Measurements from ENCODE around the gene FAM171A1.

FAM171A1 gene

GRCh38 chr10:15237351-15237750 is 133.7 kb downstream of the FAM171A1 start:
- H3F3A ChIP-seq (ENCODE audit: insufficient read depth, low read length), result no peaks in the 10 kb centered on the region
- no peak overlapping the region for H3K27ac ChIP-seq (ENCODE audit: low read length)
- TF ChIP-seq EZH2phosphoT487 (IDR thresholded peaks at IDR 0.05; ENCODE audit: low read length) (no peak), CTCF (IDR thresholded peaks at IDR 0.05; ENCODE audit: low read length) (no peak), EZH2 (optimal IDR thresholded peaks at IDR 0.05; ENCODE audit: low read depth, low read length) (no peak)
- no peak overlapping the region for H3K9ac ChIP-seq (ENCODE audit: low read length)
- H3K9me3 ChIP-seq (replicated peaks; ENCODE audit: insufficient read depth, low read length), result no peaks in the 10 kb centered on the region
- H3K4me2 ChIP-seq (ENCODE audit: low read depth, low read length), result no peak overlapping the region
- no peaks in the 10 kb centered on the region for H3K9me2 ChIP-seq (replicated peaks; ENCODE audit: insufficient read depth, low read length)
- H3K4me3 ChIP-seq (ENCODE audit: low read length), result no peak overlapping the region
- DNase-seq, result no peak
- H3K36me3 ChIP-seq (replicated peaks; ENCODE audit: insufficient read depth, low read length), result no peaks in the 10 kb centered on the region
- H3K27me3 ChIP-seq (replicated peaks; ENCODE audit: insufficient read depth, low read length), result no peaks in the 10 kb centered on the region
- H4K20me1 ChIP-seq (ENCODE audit: insufficient read depth, low read length), result no peaks in the 10 kb centered on the region
- H2AFZ ChIP-seq (ENCODE audit: low read length), result no peak overlapping the region
- no peaks in the 10 kb centered on the region for H3K79me2 ChIP-seq (ENCODE audit: low read length)
- no peaks in the 10 kb centered on the region for H3K4me1 ChIP-seq (ENCODE audit: low read length)

GRCh38 chr10:15236340-15236739 is 134.7 kb downstream of the FAM171A1 start:
- Histone ChIP-seq H3K9ac (ENCODE audit: low read length) (no peak overlapping the region), H3K27me3 (replicated peaks; ENCODE audit: insufficient read depth, low read length) (no peaks in the 10 kb centered on the region), H2AFZ (ENCODE audit: low read length) (no peak overlapping the region), H3K79me2 (ENCODE audit: low read length) (no peaks in the 10 kb centered on the region), H3K4me2 (ENCODE audit: low read depth, low read length) (no peak overlapping the region), H3K9me2 (replicated peaks; ENCODE audit: insufficient read depth, low read length) (no peaks in the 10 kb centered on the region), H3F3A (ENCODE audit: insufficient read depth, low read length) (no peaks in the 10 kb centered on the region), H3K27ac (ENCODE audit: low read length) (no peak overlapping the region), H3K9me3 (replicated peaks; ENCODE audit: insufficient read depth, low read length) (no peaks in the 10 kb centered on the region), H3K4me1 (ENCODE audit: low read length) (no peaks in the 10 kb centered on the region), H3K36me3 (replicated peaks; ENCODE audit: insufficient read depth, low read length) (no peaks in the 10 kb centered on the region), H3K4me3 (ENCODE audit: low read length) (no peak overlapping the region), H4K20me1 (ENCODE audit: insufficient read depth, low read length) (no peaks in the 10 kb centered on the region)
- no peak for DNase-seq
- TF ChIP-seq EZH2phosphoT487 (IDR thresholded peaks at IDR 0.05; ENCODE audit: low read length) (no peak), EZH2 (optimal IDR thresholded peaks at IDR 0.05; ENCODE audit: low read depth, low read length) (no peak), CTCF (IDR thresholded peaks at IDR 0.05; ENCODE audit: low read length) (no peak)

GRCh38 chr10:15232279-15232678 is 138.8 kb downstream of the FAM171A1 start:
- H4K20me1 ChIP-seq (ENCODE audit: insufficient read depth, low read length), result no peaks in the 10 kb centered on the region
- TF ChIP-seq EZH2phosphoT487 (IDR thresholded peaks at IDR 0.05; ENCODE audit: low read length) (no peak), CTCF (IDR thresholded peaks at IDR 0.05; ENCODE audit: low read length) (no peak), EZH2 (optimal IDR thresholded peaks at IDR 0.05; ENCODE audit: low read depth, low read length) (no peak)
- no peak overlapping the region for H3K4me3 ChIP-seq (ENCODE audit: low read length)
- H3K4me2 ChIP-seq (ENCODE audit: low read depth, low read length), result no peak overlapping the region
- H3K9me2 ChIP-seq (replicated peaks; ENCODE audit: insufficient read depth, low read length), result no peaks in the 10 kb centered on the region
- H3K9ac ChIP-seq (ENCODE audit: low read length), result no peak overlapping the region
- H3K36me3 ChIP-seq (replicated peaks; ENCODE audit: insufficient read depth, low read length), result no peaks in the 10 kb centered on the region
- H3K79me2 ChIP-seq (ENCODE audit: low read length), result peaks cover 7% of the 10 kb centered on the region; the same call in 1 of the 2 replicates
- H3F3A ChIP-seq (ENCODE audit: insufficient read depth, low read length), result no peaks in the 10 kb centered on the region
- no peaks in the 10 kb centered on the region for H3K9me3 ChIP-seq (replicated peaks; ENCODE audit: insufficient read depth, low read length)
- no peaks in the 10 kb centered on the region for H3K4me1 ChIP-seq (ENCODE audit: low read length)
- no peak for DNase-seq
- no peak overlapping the region for H2AFZ ChIP-seq (ENCODE audit: low read length)
- no peaks in the 10 kb centered on the region for H3K27me3 ChIP-seq (replicated peaks; ENCODE audit: insufficient read depth, low read length)
- H3K27ac ChIP-seq (ENCODE audit: low read length), result no peak overlapping the region
